ENCODE measurements around the gene TRANK1. TPM values are rescaled to one million over a fixed set of nuclear protein-coding genes. Genes with fewer than 3 reads are reported as not detected.

TRANK1 gene
- polyA plus RNA-seq, 1 donor (not counting 4 experiments of a cell fraction or from before 2014, with no cell fraction given), result 3.2 TPM

DNA sequence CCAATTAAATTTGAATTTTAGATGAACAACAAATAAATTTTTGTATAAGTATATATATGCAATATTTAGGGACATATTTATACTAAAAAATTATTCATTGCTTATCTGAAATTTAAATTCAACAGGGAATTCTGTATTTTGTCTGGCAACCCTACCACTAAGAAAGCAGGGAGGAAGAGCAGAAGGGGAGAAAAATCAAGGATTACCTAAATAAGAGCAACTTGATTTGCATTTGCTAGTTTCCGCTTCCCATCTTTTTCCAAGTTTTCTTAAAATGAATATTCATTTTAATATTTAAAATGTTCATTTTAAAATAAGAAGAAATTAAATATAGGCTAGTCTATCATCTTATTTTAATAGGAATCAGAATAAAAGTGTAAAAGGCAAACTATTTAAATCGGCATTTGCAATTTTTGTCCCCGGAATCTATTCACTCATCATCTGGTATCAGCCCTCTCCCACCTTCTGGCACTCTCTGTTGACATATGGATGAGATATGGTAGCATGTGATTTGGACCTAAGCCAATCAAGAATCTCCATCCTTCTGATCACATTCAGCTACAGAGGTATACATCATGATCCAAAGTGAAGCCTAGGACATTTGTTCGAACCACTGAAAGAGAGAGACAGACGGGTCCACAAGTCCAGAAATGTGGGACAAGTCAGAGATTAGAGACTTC lies 82.6 kb downstream of the TRANK1 start:
- H3K79me2 ChIP-seq (ENCODE audit: control insufficient read depth, insufficient read depth, low read length), result no peaks in the 10 kb centered on the region
- DNase-seq (ENCODE audit: low read depth, low spot score), result no peak
- no peak overlapping the region for H3K27ac ChIP-seq (ENCODE audit: control insufficient read depth, insufficient read depth, low read length)
- dilution Hi-C loops (cut with MboI; ENCODE audit: extremely low pct_ligation_motif_present, low sequenced_read_pairs), result no loop called here
- no peak overlapping the region for H2AFZ ChIP-seq (ENCODE audit: control insufficient read depth, low read length)
- H3K27me3 ChIP-seq (ENCODE audit: control insufficient read depth, extremely low read depth, insufficient read depth, low read length), result no peaks in the 10 kb centered on the region
- H3K9me1 ChIP-seq (ENCODE audit: control insufficient read depth, extremely low read depth, insufficient read depth, low read length), result no peaks in the 10 kb centered on the region
- TF ChIP-seq, protein P1, sequence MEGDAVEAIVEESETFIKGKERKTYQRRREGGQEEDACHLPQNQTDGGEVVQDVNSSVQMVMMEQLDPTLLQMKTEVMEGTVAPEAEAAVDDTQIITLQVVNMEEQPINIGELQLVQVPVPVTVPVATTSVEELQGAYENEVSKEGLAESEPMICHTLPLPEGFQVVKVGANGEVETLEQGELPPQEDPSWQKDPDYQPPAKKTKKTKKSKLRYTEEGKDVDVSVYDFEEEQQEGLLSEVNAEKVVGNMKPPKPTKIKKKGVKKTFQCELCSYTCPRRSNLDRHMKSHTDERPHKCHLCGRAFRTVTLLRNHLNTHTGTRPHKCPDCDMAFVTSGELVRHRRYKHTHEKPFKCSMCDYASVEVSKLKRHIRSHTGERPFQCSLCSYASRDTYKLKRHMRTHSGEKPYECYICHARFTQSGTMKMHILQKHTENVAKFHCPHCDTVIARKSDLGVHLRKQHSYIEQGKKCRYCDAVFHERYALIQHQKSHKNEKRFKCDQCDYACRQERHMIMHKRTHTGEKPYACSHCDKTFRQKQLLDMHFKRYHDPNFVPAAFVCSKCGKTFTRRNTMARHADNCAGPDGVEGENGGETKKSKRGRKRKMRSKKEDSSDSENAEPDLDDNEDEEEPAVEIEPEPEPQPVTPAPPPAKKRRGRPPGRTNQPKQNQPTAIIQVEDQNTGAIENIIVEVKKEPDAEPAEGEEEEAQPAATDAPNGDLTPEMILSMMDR (optimal IDR thresholded peaks at IDR 0.05 in 1 of 3, IDR thresholded peaks at IDR 0.05 in 1 of 3, conservative IDR thresholded peaks at IDR 0.05 in 1 of 3; ENCODE audit: extremely low read depth in 1 of 3, insufficient read depth in 2 of 3, low read length in 3 of 3), result no peak
- TF ChIP-seq EZH2 (IDR thresholded peaks at IDR 0.05; ENCODE audit: low read length), result no peak
- no peaks in the 10 kb centered on the region for H3K4me1 ChIP-seq (ENCODE audit: control insufficient read depth, extremely low read depth, insufficient read depth, low read length)
- no peak for FAIRE-seq
- no peak overlapping the region for H3K4me3 ChIP-seq (ENCODE audit: control insufficient read depth in 2 of 3, extremely low read depth in 1 of 3, insufficient read depth in 2 of 3, low read depth in 1 of 3, low read length in 3 of 3)
- H3K9me3 ChIP-seq (ENCODE audit: control insufficient read depth, low read depth, low read length), result no peaks in the 10 kb centered on the region
- H3K36me3 ChIP-seq (ENCODE audit: control insufficient read depth in 2 of 2, extremely low read depth in 1 of 2, insufficient read depth in 2 of 2, low read length in 2 of 2), result no peaks in the 10 kb centered on the region
- H3K4me2 ChIP-seq (ENCODE audit: control insufficient read depth, extremely low read depth, insufficient read depth, low read depth, low read length), result no peak overlapping the region
- H3K9ac ChIP-seq (ENCODE audit: control insufficient read depth, extremely low read depth, insufficient read depth, low read length), result no peak overlapping the region
- no peaks in the 10 kb centered on the region for H4K20me1 ChIP-seq (ENCODE audit: control insufficient read depth, extremely low read depth, insufficient read depth, low read length)

DNA sequence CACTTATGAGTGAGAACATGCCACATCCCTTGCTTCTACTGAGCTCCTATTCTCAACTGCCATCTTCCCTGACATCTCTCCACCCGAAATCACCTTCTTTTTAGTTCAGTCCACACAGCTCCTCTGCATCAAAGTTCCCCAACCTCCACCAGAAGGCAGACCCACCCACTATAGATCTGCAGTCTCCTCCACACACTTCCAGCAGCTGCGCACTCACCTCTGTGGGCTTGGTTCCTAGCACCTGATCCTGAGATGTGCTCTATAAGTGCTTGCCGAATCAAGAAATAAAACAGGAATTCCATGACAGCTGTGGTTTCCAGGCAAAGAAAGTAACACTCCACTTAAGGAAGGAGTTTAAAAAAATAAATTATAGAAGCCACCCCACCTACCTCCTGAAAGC lies 85.4 kb downstream of the TRANK1 start:
- Histone ChIP-seq H3K9me3 (ENCODE audit: control insufficient read depth, low read depth, low read length) (no peaks in the 10 kb centered on the region), H3K27me3 (ENCODE audit: control insufficient read depth, extremely low read depth, insufficient read depth, low read length) (no peaks in the 10 kb centered on the region), H3K4me1 (ENCODE audit: control insufficient read depth, extremely low read depth, insufficient read depth, low read length) (no peaks in the 10 kb centered on the region), H3K36me3 (ENCODE audit: control insufficient read depth in 2 of 2, extremely low read depth in 1 of 2, insufficient read depth in 2 of 2, low read length in 2 of 2) (no peaks in the 10 kb centered on the region), H3K4me3 (ENCODE audit: control insufficient read depth in 2 of 3, extremely low read depth in 1 of 3, insufficient read depth in 2 of 3, low read depth in 1 of 3, low read length in 3 of 3) (no peak overlapping the region), H3K9me1 (ENCODE audit: control insufficient read depth, extremely low read depth, insufficient read depth, low read length) (no peaks in the 10 kb centered on the region), H3K79me2 (ENCODE audit: control insufficient read depth, insufficient read depth, low read length) (no peaks in the 10 kb centered on the region), H3K27ac (ENCODE audit: control insufficient read depth, insufficient read depth, low read length) (no peak overlapping the region), H2AFZ (ENCODE audit: control insufficient read depth, low read length) (no peak overlapping the region), H3K9ac (ENCODE audit: control insufficient read depth, extremely low read depth, insufficient read depth, low read length) (no peak overlapping the region), H4K20me1 (ENCODE audit: control insufficient read depth, extremely low read depth, insufficient read depth, low read length) (no peaks in the 10 kb centered on the region), H3K4me2 (ENCODE audit: control insufficient read depth, extremely low read depth, insufficient read depth, low read depth, low read length) (no peak overlapping the region)
- DNase-seq (ENCODE audit: low read depth, low spot score) (no peak), FAIRE-seq (no peak)
- dilution Hi-C loops (cut with MboI; ENCODE audit: extremely low pct_ligation_motif_present, low sequenced_read_pairs), result no loop called here
- TF ChIP-seq, protein P1 (optimal IDR thresholded peaks at IDR 0.05 in 1 of 3, IDR thresholded peaks at IDR 0.05 in 1 of 3, conservative IDR thresholded peaks at IDR 0.05 in 1 of 3; ENCODE audit: extremely low read depth in 1 of 3, insufficient read depth in 2 of 3, low read length in 3 of 3), result no peak
- no peak for TF ChIP-seq EZH2 (IDR thresholded peaks at IDR 0.05; ENCODE audit: low read length)

Data from keratinocyte (primary cell).